ENCODE results near the gene DNAH10. TPM values are rescaled to one million over a fixed set of nuclear protein-coding genes. Genes with fewer than 3 reads are reported as not detected.

The DNAH10 gene
- total RNA-seq, 1 donor from 2014 or later: 0.10 TPM

DNA sequence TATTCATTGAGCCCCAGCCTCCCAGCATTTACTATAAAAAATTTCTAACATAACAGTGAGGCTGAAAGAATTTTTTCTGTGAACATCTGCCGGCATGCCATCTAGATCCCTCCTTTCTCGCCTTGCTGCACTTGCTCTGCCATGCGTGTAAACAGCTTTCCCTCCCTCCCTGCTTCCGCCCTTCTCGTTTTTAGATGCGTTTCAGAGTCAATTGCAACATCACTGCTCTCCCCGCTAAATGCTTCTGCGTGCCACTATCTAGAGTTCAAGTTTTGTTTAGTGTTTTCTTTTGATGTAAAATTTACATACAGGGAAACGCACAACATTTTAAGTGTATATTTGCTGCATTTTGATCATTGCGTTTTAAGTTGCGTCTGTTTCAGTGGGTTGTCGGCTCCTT lies 126.9 kb downstream of the DNAH10 start:
- DNase-seq (ENCODE audit: low read depth): peak; percentile 45

DNA sequence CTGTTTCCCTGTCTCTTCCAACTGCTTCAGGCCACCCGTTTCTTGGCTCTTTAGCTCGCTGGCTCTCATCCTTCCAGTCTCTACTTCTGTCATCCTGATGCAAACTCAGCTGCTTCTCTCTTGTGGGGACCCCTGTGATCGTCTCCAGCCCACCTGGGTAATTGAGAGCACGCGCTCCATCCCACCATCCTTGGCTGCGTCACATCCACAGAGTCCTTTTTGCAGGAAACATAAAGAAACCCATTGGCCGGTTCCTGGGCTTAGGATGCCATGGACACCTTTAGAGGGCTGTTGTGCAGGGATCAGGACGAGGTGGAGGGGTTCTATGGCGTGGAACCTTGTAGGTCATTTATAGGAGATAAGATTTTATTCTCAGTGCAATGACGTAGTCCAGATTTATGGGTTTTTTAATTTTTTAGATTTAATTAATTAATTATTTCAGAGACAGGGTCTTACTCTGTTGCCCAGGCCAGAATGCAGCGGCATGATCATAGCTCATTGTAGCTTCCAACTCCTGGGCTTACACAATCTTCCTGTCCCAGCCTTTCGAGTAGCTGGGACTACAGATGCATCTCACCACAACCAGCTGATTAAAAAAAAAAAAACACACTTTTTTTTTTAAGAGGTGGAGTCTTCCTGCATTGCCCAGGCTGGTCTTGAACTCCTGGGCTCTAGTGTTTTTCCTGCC lies 127.9 kb downstream of the DNAH10 start:
- no peak for DNase-seq (ENCODE audit: low read depth)

DNA sequence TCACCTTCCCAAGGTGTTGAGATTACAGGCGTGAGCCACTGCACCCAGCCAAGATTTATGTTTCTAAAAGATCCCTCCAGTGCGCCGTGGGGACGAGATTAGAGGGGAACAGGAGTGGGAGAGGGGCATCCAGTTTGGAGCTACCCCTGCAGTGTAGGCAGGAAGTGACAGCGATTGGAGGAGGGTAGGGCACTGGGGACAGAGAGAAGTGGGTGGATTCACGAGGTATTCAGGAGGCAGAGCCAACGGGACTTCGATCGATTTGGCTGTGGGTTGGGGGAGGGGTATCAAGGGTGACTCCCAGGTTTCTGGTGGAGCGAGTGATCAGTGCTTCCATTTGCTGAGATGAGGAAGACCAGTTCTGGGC lies 128.4 kb downstream of the DNAH10 start:
- no peak for DNase-seq (ENCODE audit: low read depth)

DNA sequence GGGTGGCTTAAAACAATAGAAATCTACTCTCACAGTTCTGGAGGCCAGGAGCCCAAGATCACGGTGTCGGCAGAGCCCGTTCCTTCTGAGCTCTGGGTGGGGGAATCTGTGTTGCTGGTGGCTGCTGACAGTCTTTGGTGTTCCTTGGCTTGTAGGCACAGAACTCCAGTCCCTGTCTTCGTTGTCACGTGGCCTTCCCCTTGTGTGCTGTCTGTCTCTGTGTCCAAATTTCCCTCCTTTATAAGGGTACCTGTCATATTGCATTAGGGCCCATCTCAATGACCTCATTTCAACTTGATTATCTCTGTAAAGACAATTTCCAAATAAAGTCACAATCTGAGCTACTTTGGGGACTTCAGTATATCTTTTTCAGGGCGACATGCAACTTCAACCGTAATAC lies 128.9 kb downstream of the DNAH10 start:
- no peak for DNase-seq (ENCODE audit: low read depth)

DNA sequence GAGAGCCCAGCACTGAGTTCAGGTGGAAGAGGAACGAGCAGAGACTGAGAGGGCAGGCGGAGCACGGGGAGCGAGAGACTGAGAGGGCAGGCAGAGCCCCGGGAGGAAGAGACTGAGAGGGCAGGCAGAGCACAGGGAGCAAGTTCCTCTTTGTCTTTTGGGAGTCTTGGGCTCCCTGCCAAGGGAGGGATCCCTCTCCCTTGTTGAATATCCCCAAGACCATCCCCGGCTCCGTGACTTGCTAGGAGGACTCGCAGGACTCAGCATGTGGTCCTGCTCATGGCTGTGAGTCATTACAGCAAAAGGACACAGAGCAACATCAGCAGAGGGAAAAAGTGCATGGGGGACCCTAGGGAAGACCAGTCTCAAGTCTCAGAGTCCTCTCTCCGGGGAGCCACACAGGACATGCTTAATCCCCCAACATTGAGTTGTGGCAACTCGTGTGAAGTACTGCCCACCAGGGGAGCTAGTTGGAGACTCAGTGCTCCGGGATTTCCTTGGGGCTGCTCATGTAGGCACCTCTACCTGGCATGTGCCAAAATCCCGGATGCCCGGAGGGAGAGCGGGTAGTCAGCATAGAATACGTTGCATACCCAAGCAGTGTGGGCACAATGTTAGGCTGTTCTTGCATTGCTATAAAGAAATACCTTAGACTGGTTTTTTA lies 129.5 kb downstream of the DNAH10 start:
- no peak for DNase-seq (ENCODE audit: low read depth)

DNA sequence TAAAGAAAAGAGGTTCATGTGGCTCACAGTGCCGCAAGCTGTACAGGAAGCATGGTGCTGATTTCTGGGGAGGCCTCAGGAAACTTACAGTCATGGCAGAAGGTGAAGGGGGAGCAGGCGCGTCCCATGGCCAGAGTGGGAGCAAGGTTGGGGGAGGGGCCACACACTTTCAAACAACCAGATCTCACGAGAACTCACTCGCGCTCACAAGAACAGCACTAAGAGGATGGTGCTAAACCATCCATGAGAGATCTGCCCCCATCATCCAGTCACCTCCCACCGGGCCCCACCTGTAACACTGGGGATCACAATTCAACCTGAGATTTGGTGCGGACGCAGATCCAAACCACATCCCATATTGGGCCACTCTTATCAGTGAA lies 130.1 kb downstream of the DNAH10 start:
- DNase-seq (ENCODE audit: low read depth): no peak

DNA sequence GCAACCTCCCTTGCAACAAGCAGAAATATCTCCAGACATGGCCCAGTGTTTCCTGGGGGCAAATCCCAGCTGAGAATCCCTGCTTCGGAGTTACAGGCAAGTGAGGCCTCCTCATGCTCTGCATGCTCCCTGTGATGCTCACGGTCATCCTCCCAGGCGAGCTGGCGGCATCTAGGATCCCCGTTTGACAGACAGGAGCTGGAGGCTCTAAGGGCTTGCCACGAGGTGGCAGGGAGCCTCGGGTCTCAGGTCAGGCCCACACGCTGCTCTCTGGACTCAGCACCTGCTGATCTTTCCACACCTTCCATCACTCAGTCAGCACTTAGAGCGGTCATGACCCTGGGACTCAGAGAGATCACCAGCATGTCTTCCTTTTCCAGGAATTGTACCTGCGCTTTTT lies 130.8 kb downstream of the DNAH10 start:
- DNase-seq (ENCODE audit: low read depth): no peak

DNA sequence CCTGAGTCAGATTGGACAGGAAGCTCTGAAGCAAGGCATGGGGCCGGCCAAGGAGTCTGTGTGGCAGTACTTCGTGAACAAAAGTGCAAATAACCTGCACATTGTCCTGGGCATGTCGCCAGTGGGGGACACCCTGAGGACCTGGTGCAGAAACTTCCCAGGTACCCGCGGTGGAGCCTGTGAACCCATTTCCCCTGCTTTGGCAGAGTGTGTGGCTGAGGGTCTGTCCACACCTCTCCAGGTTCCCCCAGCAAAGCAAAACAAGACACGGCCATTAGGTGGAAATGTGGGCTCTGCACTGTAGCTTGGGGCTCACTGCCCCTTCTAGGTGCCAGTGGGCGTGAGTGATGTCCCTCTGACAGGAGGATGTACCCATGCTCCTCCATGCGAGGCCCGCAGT lies 131.2 kb downstream of the DNAH10 start:
- DNase-seq (ENCODE audit: low read depth): no peak

DNA sequence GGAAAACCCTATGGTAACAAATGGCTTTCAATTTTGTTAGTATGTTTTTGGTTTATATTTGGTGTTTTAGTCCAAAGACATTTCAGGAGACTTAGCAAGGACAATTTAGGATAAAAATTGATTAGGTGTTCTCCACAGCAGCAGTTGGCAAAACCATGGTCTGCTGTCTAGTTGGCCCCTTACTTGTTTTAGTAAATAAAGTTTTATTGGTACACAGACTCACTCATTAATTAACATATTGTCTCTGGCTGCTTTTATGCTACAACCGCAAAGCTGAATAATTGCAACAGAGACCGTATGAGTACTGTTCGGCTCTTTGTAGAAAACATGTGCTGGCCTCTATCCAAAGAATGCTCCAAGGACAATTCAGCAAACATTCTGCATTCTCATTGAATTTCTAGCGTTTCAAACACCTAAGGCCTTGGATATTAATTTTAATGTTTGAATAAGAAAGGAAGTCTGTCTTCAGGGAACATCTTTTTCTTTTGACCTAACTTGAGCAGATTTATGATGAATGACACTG lies 132.8 kb downstream of the DNAH10 start:
- DNase-seq (ENCODE audit: low read depth): no peak

DNA sequence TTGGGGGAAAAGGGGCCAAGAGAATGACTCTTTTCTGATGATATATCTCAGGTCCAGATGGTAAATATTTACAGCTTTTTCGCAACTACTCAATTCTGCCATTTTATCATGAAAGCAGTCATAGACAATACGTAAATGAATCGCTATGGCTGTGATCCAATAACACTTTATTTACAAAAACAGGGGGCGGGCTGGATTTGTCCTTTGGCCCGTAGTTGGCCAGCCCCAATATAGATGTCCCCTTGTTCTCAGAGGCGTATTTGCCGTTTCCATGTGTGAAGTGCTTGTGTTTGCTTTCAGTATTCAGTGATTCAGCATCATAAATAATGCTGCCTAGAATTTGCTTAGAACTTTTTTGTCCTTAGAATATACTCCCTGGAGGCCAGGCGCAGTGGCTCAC lies 133.3 kb downstream of the DNAH10 start:
- DNase-seq (ENCODE audit: low read depth): no peak

DNA sequence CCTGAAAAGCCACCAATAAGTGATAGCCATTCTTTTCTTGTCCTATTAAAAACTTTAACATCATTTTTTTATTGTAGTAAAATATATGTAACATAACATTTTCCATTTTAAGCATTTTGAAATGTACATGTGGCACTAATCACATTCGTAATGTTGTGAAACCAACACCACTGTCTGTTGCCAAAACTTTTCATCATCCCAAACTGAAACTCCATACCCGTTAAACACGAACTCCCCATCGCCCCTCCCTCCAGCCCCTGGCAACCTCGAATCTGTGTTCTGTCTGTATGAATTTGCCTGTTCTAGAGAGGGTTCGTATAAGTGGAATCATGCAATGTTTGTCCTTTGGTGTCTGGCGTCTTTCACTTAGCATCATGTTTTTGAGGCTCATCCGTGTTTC lies 134.7 kb downstream of the DNAH10 start:
- no peak for DNase-seq (ENCODE audit: low read depth)

DNA sequence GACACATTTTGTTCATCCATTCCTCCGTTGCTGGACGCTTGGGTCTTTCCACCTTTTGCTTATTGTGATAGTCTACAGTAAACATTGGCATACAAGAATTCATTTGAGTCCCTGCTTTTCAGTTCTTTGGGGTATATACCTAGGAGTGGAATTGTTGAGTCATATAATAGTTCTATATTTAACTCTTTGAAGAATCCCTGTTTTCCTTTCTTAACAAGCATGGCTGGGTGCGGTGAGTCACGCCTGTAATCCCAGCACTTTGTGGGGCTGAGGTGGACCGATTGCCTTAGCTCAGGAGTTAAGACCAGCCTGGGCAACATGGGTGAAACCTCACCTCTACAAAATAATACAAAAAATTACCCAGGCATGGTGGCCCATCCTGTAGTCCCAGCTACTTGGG lies 135.1 kb downstream of the DNAH10 start:
- DNase-seq (ENCODE audit: low read depth): peak; percentile 53

DNA sequence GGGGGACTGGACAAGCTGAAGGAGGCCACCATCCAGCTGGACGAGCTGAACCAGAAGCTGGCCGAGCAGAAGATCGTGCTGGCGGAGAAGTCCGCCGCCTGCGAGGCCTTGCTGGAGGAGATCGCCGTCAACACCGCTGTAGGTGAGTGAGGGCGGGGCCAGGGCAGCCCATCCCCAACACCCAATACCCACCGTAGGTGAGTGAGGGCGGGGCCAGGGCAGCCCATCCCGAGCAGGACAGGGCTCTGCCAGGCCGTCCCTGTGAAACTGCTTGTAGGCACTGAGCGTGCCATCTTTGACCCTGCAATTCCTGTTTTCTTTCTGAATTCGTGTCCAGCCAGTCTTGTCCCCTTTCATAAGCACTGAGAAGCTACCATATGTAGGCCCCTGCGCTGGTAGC lies 136.6 kb downstream of the DNAH10 start:
- DNase-seq (ENCODE audit: low read depth): no peak

DNA sequence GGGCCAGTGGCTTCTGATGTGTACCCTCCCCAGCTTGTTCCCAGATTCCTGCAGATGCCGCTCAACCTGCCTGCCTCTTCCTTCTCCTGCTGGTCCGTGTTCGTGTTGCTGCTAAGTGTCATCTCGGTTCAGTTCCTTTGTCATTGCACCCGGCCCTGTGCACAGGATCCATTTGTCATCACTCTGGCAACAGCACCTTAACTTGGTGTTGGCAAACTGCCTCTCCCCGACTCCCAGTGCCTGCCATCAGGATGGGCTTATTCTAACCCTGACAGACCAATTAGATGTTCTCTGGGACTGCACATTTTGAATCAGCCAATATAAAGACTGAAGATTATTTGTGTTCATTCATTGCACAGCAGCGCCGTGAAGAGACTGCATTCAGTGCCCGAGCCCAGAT lies 137.3 kb downstream of the DNAH10 start:
- no peak for DNase-seq (ENCODE audit: low read depth)

DNA sequence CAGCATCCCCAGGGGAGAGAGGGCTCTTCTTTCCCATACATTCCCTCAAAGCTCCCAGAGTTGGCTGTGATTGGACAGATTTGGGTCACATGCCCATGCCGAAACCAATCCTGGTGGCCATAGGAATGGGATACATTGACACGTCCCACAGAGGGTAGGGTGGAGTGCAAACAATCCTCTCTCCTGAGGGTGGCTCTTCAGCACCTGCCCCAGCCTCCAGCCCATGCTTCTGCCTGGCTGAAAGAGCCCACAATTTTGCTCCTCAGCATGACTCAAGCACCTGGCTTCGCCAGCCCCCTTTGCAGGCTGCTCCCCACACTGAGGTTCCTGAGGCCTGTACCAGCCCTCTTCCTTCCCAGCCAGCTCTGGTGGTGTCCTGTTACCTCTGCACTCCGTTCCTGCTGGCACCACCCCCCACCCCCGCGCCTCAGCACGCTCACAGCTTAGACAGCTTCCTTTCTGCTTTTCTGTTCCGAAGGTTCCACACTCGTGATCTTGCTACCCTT lies 138.8 kb downstream of the DNAH10 start:
- DNase-seq (ENCODE audit: low read depth): peak; percentile 2

DNA sequence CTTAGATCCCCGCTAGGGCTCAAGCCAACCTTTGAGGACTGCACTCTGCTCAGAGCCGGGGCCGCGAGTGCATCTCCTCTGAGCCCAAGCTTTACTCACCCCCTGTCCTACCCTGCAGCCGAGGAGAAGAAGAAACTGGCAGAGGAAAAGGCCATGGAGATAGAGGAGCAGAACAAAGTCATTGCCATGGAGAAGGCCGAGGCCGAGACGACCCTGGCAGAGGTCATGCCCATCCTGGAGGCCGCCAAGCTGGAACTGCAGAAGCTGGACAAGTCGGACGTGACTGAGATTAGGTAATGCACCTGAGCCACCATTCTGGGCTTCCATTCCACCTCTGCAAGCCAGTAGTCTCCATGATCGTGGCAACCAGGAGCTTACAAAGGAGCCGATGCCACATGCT lies 140.7 kb downstream of the DNAH10 start:
- no peak for DNase-seq (ENCODE audit: low read depth)

DNA sequence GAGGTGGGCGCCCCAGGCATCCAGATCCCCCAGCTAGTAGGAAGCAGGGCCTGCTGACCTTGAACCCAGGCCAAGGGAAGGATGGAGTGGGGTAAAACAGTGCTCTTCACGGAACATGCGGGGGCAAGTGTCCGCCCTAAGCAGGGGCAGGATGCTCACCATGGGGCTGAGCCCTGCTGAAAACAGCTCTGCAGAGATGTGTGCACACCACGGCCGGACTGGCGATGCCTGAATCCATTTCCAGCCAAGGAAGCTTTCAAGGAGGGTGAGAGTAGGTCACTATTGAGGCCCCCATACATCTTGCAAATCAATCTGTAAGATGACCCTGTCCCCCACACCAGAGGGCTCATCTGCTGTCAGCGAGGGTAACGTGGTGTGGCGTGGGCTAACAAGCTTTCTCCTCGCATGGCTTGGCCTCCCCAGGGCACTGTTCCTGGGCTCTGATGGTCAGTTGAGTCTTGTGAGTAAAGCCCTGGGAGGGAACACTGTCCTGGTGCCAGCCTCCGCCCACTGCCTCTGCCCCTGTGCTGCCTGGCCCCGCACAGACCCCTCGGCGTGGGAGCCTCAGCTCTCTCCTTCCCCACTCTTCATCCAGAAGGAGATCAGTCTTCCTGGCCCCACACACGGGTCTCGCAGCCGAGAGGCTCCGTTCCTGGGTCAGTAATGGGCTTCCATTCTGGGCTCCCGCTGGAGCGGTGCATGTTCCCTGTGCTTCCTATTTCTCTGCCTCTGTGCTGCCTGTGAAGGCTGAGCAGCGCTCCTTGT lies 141.4 kb downstream of the DNAH10 start:
- no peak for DNase-seq (ENCODE audit: low read depth)

DNA sequence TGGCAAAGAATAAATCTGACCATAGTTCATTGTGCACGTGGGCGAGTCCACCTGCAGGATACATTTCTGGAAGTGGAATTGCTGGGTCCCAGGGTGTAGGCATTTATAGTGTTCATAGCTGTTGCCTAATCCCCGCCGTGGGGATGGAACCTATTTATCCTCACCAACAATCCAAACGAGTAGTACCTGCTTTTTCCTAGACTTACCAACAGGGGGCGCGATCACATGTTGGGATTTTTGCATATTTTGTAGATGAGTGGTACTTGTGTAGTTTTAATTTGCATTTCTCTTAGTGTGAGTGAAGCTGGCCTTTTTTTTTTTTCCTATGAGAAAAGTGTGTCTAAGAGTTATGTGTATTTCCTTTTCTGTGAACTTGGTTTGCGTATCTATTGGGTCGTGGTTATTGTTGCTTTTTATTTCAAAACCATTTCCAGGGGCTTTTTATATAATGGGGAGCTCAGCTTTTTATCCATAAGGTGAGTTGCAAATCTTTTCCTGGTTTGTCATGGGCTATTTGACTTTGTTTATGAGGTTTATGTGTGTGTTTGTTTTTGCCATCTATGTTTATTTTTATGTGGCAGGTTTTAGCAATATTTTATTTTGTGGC lies 143.3 kb downstream of the DNAH10 start:
- peak; percentile 76 for DNase-seq (ENCODE audit: low read depth)

DNA sequence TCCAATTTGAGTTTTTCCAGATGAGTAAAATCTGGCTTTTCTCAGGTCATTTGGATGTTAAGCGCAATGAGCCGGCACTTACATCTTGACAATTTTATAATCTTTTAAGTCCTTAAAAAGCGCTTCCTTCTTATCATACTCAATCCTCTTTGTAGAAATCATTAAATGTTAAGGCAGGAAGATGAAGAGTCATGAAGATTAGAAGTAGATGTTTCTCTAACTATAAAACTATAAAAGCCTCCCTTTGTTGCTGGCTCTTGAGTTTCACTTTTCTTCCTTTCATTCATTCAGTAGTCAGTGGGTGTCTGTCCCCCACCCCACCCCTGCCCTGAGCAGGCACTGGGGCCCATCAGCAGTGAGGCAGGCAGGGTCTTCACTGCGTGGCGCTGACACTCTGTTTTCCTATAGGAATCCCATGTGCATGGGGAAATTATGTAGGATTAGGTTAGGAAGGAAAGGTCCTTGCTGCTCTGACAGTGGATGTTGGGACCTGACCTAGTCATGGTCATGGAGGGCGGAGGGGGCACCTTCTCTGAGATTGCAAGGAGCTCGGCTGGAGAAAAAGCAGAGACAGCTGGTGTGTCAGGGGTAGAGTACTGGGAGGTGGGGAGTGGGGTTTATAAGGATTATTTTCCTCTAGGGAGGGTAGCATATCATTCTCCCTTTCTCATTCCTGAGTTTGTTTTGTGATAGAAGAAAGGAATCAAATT lies 144.8 kb downstream of the DNAH10 start:
- DNase-seq (ENCODE audit: low read depth): no peak

DNA sequence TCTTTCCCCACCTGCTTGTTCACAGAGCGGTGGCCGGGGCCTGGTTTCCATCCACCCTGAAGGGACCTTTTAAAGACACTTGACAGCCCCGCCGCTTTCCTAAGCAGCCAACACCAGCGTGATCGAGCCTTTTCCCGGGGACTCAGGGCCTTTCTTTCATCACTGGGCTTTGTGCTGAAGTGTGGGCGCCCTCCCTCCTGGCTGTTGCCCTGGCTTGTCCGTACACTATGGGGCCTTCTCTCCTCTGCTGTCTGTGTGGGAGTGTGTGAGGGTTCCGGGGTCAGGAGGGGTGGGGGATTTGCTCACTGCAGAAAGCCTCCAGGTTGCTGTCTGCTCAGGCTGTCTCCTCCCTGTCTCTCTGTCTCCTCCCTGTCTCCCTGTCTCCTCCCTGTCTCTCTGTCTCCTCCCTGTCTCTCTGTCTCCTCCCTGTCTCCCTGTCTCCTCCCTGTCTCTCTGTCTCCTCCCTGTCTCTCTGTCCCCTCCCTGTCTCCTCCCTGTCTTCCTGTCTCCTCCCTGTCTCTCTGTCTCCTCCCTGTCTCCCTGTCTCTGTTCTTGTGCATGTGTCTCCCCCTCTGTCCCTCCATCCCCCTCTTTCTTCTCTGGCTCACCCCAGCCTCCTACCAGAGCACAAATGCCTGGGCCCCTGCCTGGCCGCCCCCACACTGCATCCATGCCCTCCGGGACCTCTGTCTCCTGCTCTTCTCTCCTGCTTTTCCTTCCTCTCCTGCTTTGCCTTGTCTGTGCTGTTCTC lies 145.8 kb downstream of the DNAH10 start:
- no peak for DNase-seq (ENCODE audit: low read depth)

All from renal cortical epithelial cell (primary cell).